Measurements from ENCODE around the gene COL5A2.

DNA sequence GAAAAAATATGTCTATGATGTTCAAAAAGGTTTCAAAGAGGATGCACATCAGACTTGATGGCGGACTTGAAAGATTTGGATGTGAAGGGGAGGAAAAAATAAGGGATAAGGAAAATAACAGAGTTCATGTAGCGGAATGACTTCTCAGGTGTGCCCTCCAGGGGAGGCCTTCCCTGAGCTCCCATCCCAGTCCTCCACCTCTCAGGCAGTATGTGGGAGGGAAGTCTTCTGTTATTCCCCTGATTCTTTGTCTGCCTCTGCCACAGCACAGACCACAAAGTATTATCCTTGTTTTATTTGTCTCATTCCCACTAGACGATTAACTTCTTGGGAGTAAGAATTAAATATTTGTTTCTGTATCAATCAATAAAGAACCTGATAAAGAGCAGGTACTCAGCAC lies 17.7 kb downstream of the COL5A2 start:
- TF ChIP-seq POLR2A (IDR thresholded peaks at IDR 0.05; ENCODE audit: low read depth, low read length) (no peak), POLR2AphosphoS5 (IDR thresholded peaks at IDR 0.05; ENCODE audit: low read depth, low read length) (no peak), TAF1 (IDR thresholded peaks at IDR 0.05; ENCODE audit: borderline replicate concordance, low read depth, low read length) (no peak)

Measured in GM12892 (cell line).